Activated B cell treated with CpG ODN at 0.5 μM for 24 hours (primary cell): ENCODE data around the gene CLPX. TPM values are rescaled to one million over a fixed set of nuclear protein-coding genes. Genes with fewer than 3 reads are reported as not detected.

Experiments
- ATAC-seq: fragments of 200-7000 bp; cut with Tn5 transposase; one replicate; pipeline ENCODE4 v1.10.0; 2021; ENCODE audit warnings: low read depth, mild to moderate bottlenecking, moderate library complexity
- CTCF ChIA-PET: fragments of 350-600 bp; sonication (Branson Sonifier 250); formaldehyde crosslinking; loops from one replicate; lab custom pipeline; 2021; ENCODE audit warnings: antibody characterized with exemption; lab: Charles Lee
- POLR2A ChIA-PET: fragments of 350-600 bp; sonication (Branson Sonifier 250); formaldehyde crosslinking; loops from one replicate; lab custom pipeline; 2021; ENCODE audit warnings: antibody characterized with exemption; lab: Charles Lee
- DNase-seq: peaks from one replicate; pipeline ENCODE4 v3.0.0; 2022
- H3K27ac Mint-ChIP-seq: one replicate; pipeline ENCODE4 v1.8.0; 2020; ENCODE audit warnings: mixed read lengths
- H3K27me3 Mint-ChIP-seq: one replicate; pipeline ENCODE4 v1.8.0; 2021; ENCODE audit warnings: mixed read lengths
- H3K36me3 Mint-ChIP-seq: one replicate; pipeline ENCODE4 v1.8.0; 2021; ENCODE audit warnings: low read depth, mixed read lengths
- H3K4me1 Mint-ChIP-seq: one replicate; pipeline ENCODE4 v1.8.0; 2021; ENCODE audit warnings: mixed read lengths
- H3K4me3 Mint-ChIP-seq: one replicate; pipeline ENCODE4 v1.8.0; 2020; ENCODE audit warnings: mild to moderate bottlenecking, mixed read lengths
- H3K9me3 Mint-ChIP-seq: one replicate; pipeline ENCODE4 v1.8.0; 2020; ENCODE audit warnings: mixed read lengths
- intact Hi-C: fragments of 100-400 bp; cut with micrococcal nuclease; formaldehyde crosslinking; loops from one replicate; pipeline ENCODE4 v1.15.1; 2024
- total RNA-seq: library from RNA; stranded (reverse); gene quantifications from 2 replicates; pipeline ENCODE4 v1.2.3, GENCODE V29; 2022
- TF ChIP-seq, protein P1 (sequence below): fragments of 200-600 bp; IDR thresholded peaks from one replicate; pipeline ENCODE4 v1.8.0; 2022; ENCODE audit warnings: antibody characterized with exemption, mild to moderate bottlenecking

CLPX gene
- total RNA-seq, 1 donor from 2014 or later, result 53.5 TPM

DNA sequence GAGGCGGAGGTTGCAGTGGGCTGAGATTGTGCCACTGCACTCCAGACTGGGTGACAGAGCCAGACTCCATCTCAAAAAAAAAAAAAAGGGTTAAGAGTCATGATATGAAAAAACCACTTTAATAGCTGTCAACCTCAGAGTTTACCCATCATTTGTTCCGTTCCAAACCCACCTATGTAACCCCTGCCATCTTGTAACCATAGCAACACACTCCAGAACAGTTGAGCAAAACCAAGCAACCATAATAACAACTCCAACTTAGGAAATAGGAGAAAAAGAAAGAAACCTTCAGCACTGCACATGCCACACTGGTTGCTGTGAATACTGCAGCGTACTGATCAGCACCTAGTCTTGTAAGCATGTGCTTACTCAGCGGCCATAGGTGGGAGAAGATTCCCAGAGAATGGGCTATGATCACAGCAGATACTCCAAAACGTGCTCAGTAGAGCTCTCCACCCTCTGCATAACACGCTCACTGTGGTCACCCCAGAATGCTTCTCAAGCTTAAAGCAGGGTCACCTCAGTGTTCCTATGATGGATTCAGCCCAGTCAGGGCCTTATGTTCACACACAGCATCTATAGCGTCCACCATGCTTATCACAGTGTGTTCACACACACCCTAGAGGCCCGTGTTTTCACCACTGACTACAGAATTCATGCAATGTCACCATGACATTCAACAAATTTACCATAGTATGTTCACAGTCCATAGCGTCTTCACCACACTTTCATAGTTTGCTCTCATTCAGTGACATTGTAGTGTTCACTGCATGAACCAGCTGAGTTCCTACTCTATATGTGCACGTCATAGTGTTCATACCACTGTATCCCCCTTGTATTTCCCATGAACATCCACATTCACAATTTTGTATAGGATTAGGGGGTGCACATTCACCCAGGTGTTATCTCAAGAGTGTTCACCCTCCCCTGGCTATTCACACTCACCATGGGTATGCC, 32.7 kb upstream of the CLPX start:
- intact Hi-C loops, result no loop called here
- Mint-ChIP-seq H3K36me3 (no peaks in the 10 kb centered on the region), H3K9me3 (no peaks in the 10 kb centered on the region), H3K27me3 (no peaks in the 10 kb centered on the region), H3K4me3 (no peak overlapping the region), H3K27ac (no peak overlapping the region), H3K4me1 (no peaks in the 10 kb centered on the region)
- DNase-seq (no peak), ATAC-seq (no peak)
- TF ChIP-seq, protein P1, sequence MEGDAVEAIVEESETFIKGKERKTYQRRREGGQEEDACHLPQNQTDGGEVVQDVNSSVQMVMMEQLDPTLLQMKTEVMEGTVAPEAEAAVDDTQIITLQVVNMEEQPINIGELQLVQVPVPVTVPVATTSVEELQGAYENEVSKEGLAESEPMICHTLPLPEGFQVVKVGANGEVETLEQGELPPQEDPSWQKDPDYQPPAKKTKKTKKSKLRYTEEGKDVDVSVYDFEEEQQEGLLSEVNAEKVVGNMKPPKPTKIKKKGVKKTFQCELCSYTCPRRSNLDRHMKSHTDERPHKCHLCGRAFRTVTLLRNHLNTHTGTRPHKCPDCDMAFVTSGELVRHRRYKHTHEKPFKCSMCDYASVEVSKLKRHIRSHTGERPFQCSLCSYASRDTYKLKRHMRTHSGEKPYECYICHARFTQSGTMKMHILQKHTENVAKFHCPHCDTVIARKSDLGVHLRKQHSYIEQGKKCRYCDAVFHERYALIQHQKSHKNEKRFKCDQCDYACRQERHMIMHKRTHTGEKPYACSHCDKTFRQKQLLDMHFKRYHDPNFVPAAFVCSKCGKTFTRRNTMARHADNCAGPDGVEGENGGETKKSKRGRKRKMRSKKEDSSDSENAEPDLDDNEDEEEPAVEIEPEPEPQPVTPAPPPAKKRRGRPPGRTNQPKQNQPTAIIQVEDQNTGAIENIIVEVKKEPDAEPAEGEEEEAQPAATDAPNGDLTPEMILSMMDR, result no peak
- ChIA-PET CTCF (no interaction called here), POLR2A (no interaction called here)

DNA sequence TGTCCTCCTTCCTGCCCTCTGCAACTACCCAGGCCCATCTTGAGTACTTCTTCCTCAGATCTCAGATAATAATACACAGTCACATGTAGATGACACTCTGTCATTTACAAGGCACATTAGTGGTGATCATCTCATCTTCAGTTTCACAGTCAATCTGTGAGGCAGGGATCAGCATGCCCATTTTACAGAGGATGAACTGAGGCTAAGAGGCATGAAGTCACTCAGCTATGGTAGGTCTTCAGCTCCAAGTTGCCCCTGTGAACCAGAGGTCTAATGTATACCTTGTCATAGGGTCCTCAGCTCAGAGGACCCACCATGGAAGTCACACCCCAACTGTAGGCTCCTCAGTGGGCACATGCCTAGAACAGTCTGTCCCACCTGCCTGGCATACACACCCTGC, 30.4 kb upstream of the CLPX start:
- H3K36me3 Mint-ChIP-seq, result no peaks in the 10 kb centered on the region
- no peaks in the 10 kb centered on the region for H3K27me3 Mint-ChIP-seq
- no peaks in the 10 kb centered on the region for H3K4me1 Mint-ChIP-seq
- DNase-seq, result no peak
- ATAC-seq, result no peak
- ChIA-PET CTCF (no interaction called here), POLR2A (no interaction called here)
- TF ChIP-seq, protein P1, result no peak
- no peaks in the 10 kb centered on the region for H3K9me3 Mint-ChIP-seq
- no peak overlapping the region for H3K4me3 Mint-ChIP-seq
- H3K27ac Mint-ChIP-seq, result no peak overlapping the region
- intact Hi-C loops, result no loop called here

DNA sequence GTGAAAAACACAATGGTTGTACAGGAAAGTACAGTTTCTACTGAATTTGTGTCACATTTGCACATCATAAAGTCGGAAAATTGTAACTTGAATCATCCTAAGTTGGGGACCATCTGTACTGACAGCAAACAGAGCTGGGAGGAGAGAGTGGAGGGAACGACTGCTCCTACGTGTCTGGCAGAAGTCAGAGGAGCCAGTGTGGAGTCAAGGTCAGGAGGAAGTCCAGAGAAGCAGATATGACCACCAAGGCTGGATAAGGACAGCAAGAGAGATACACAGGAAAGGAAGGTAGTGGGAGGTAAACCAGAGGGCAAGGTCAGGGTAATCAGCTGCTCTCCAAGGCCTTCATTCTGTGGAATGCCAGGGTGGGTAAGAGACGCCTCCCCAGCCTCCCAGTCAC, 28.9 kb upstream of the CLPX start:
- POLR2A ChIA-PET, result no interaction called here
- no peaks in the 10 kb centered on the region for H3K36me3 Mint-ChIP-seq

DNA sequence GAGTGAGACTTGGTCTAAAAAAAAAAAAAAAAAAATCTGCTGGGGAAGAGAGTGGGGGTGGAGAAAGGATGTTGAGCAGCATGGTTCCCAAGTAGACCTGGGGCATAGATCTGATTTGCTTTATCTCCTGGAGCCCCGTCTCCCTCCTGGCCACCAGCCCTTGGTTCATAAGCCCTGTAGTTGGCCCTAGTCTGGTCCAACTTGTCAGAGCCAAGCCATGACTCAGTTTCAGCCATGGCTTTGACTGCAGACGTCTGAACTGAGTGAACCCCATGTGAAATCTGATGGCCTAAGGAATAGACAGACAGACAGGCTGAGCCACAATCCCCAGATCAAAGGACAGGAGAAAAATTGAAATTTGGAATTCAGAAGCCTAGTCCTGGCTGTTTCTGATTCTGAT, 28.1 kb upstream of the CLPX start:
- Mint-ChIP-seq H3K36me3 (no peaks in the 10 kb centered on the region), H3K9me3 (no peaks in the 10 kb centered on the region), H3K27ac (no peak overlapping the region), H3K27me3 (no peaks in the 10 kb centered on the region), H3K4me1 (no peaks in the 10 kb centered on the region), H3K4me3 (no peak overlapping the region)
- CTCF ChIA-PET, result no interaction called here
- intact Hi-C loops, result no loop called here
- TF ChIP-seq, protein P1, result no peak
- ATAC-seq (no peak), DNase-seq (no peak)
- POLR2A ChIA-PET, result no interaction called here

More for the DNA sequence above, 28.9 kb upstream of the CLPX start:
- Mint-ChIP-seq H3K4me1 (no peaks in the 10 kb centered on the region), H3K4me3 (no peak overlapping the region), H3K9me3 (no peaks in the 10 kb centered on the region), H3K27me3 (no peaks in the 10 kb centered on the region), H3K27ac (no peak overlapping the region)
- intact Hi-C loops, result no loop called here
- TF ChIP-seq, protein P1, result no peak
- CTCF ChIA-PET, result no interaction called here
- DNase-seq, result no peak
- ATAC-seq, result no peak

DNA sequence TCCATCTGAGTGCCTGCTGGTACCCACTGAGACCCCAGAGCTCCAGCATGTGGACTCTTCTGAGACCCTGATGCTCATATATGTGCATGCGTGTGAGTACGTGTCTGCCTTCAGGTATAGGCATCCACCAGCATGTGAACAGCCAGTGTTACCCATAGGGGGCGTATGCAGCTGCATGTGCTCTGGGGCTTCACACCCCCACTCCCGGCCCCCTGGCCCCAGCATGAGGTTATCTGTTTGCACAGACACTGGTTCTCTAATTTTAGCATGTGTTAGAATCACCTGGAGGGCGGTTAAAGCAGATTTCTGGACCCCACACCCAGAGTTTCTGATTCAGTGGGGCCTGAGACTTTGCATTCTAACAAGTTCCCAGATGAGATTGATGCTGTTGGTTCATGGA, 27.0 kb upstream of the CLPX start:
- H3K27me3 Mint-ChIP-seq, result peaks cover 2% of the 10 kb centered on the region
- intact Hi-C loops, result no loop called here
- H3K27ac Mint-ChIP-seq, result no peak overlapping the region
- H3K9me3 Mint-ChIP-seq, result no peaks in the 10 kb centered on the region
- H3K4me1 Mint-ChIP-seq, result no peaks in the 10 kb centered on the region
- TF ChIP-seq, protein P1, result no peak
- H3K36me3 Mint-ChIP-seq, result no peaks in the 10 kb centered on the region
- DNase-seq, result no peak
- ChIA-PET POLR2A (no interaction called here), CTCF (no interaction called here)
- no peak overlapping the region for H3K4me3 Mint-ChIP-seq
- peak; percentile 62 for ATAC-seq
